SK-N-MC (cell line): ENCODE measurements around the gene RPUSD3.

Source experiments
- DNase-seq: peaks from one replicate; pipeline ENCODE4 v3.0.0-alpha.2; 2011; ENCODE audit warnings: low read depth, low spot score
- H3K27ac ChIP-seq: fragments of 200-600 bp; sonication (generic); 2 replicates; pipeline ENCODE4 v1.5.1; 2016; ENCODE audit warnings: mixed run types
- H3K36me3 ChIP-seq: fragments of 200-600 bp; sonication (generic); 2 replicates; pipeline ENCODE4 v1.6.1; 2017; ENCODE audit warnings: antibody characterized with exemption, low read length, mixed read lengths; ENCODE audit not compliant: insufficient read depth
- H3K4me3 ChIP-seq: fragments of 200-600 bp; sonication (generic); 2 replicates; pipeline ENCODE4 v1.5.1; 2016
- H3K9ac ChIP-seq: fragments of 200-600 bp; sonication (generic); 2 replicates; pipeline ENCODE4 v1.8.0; 2017; ENCODE audit warnings: mixed run types, mixed read lengths; ENCODE audit not compliant: insufficient read length
- H3K9me3 ChIP-seq: fragments of 200-600 bp; sonication (generic); 2 replicates; pipeline ENCODE4 v1.6.1; 2017; ENCODE audit warnings: low read depth, mild to moderate bottlenecking, antibody characterized with exemption, low read length, moderate library complexity, mixed read lengths
- EZH2 ChIP-seq: fragments of 200-600 bp; sonication (generic); IDR thresholded peaks from one replicate; pipeline ENCODE4 v1.6.1; 2017; ENCODE audit warnings: antibody characterized with exemption
- FOXP2 ChIP-seq: optimal IDR thresholded peaks from 2 replicates; pipeline ENCODE3; 2011; ENCODE audit warnings: mild to moderate bottlenecking, moderate library complexity; ENCODE audit not compliant: insufficient read depth; ENCODE audit errors: extremely low read length, control extremely low read depth
- POLR2AphosphoS5 ChIP-seq: IDR thresholded peaks from 2 replicates; pipeline ENCODE4 v1.6.1; 2012; ENCODE audit warnings: mild to moderate bottlenecking, low read depth, low read length, borderline replicate concordance

RPUSD3 gene, protein sequence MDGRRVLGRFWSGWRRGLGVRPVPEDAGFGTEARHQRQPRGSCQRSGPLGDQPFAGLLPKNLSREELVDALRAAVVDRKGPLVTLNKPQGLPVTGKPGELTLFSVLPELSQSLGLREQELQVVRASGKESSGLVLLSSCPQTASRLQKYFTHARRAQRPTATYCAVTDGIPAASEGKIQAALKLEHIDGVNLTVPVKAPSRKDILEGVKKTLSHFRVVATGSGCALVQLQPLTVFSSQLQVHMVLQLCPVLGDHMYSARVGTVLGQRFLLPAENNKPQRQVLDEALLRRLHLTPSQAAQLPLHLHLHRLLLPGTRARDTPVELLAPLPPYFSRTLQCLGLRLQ

DNA sequence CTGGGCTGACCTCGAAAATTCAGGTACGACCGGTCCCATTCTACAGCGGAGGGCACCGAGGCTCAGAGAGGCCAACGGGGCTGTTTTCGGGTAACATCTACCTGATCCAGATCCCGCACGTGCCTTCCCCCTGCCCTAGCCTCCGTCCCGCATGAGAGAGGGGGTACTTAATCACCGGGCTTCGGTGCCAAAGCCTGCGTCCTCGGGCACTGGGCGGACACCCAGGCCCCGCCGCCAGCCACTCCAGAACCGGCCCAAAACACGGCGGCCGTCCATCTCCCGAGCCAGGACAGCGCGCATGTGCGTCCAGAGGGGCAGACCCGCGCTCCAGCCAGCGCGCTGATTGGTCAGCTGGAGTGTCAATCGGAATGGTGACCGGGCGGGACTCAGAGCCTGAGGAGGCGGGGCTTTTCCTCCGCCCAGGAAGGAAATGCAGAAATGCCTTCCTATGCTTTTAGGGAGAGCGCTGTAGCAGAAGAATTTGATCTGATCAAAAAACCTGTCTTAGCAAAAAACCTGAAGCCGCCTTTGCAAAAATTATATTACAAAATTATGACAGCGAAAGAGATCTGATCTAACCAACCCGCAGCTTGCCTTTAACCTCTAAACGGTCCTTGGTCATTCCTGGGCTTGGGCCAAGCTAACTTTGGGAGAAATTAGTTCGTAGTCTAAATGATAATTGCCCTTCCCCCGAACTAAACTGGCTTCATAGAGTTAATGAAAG, at the start of gene RPUSD3:
Gene RPUSD3, minus strand, starts transcription at position 294 of the 724 bp plus-strand sequence. Its CDS starts 18 bp downstream, at position 276.
- peak within 1 kb of the TSS; percentile 42; the same call in 1 of the 2 replicates for H3K27ac ChIP-seq
- H3K4me3 ChIP-seq = peak within 1 kb of the TSS; percentile 86
- DNase-seq = peak; percentile 66
- peak; percentile 94 for TF ChIP-seq POLR2AphosphoS5
- no peak for TF ChIP-seq FOXP2
- no peaks in the 10 kb centered on the region for H3K9me3 ChIP-seq
- H3K9ac ChIP-seq = peak within 1 kb of the TSS; percentile 78
- no peaks in the 10 kb centered on the region; the same call in 1 of the 2 replicates for H3K36me3 ChIP-seq

DNA sequence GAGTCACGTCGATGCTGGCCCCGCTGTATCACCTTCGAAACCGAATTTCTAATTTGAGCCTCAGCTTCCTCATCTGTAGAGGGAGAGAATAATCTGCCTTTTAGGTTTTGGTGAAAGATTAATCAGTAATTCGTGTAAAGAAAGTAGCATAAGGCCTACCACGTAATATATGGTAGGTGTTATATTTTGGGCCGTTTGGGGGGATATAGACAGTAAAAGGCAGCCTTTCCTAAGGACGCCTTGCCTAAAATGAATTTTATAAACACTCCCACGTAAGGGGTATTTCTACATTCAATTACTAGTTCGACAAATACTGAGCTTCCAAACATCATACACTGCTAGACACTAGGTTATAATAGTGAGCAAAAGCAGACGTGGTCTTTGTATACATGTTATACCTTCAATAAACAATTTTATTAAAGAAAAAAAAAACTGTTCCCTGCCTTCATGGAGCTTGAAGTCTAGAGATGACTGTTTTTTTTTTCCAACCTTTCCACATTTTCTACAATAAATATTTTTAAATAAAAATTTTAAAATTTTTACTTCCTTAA, 47.3 kb upstream of the RPUSD3 start:
- Histone ChIP-seq H3K27ac (peak overlapping the region; percentile 36; the same call in 1 of the 2 replicates), H3K4me3 (peak overlapping the region; percentile 89), H3K36me3 (peaks cover 10% of the 10 kb centered on the region; the same call in 1 of the 2 replicates), H3K9me3 (no peaks in the 10 kb centered on the region), H3K9ac (peak overlapping the region; percentile 89)
- TF ChIP-seq POLR2AphosphoS5 (no peak), FOXP2 (no peak), EZH2 (no peak)
- no peak for DNase-seq

DNA sequence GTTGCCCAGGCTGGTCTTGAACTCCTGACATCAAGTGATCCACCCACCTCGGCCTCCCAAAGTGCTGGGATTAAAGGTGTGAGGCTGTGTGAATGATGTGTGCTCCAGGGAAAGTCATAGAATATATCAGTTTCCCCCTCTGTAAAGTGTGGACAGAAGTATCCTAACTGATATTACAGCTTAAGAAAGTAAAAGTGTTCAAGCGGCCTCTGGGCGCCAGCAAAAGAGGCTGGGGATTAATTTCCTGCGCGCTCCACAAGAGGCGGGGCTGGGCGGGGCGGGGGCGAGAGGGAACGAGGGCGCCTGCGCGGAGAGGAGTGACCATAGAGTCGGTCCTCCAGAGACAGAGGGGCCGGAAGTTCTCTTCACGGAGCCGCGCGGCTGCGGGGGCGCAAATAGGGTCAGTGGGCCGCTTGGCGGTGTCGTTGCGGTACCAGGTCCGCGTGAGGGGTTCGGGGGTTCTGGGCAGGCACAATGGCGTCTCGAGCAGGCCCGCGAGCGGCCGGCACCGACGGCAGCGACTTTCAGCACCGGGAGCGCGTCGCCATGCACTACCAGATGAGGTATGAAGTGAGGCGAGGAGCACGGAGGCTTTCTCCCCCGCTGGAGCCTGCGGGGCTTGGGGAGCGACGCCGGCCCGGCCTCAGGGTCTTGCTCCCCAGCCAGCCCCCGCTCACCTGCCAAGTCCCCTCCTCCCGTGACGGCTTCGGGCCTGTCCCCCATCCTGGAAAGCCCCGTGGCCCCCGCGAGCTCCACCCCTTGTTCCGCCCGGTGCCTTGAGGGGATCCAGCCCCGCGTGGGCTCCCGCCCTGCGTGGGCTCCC, 46.7 kb upstream of the RPUSD3 start, which contains the start of gene JAGN1:
Gene JAGN1, plus strand, starts transcription at position 362 of the 823 bp plus-strand sequence. Its CDS starts 113 bp downstream, at position 475.
- peak; percentile 26 for DNase-seq
- peak within 1 kb of the TSS; percentile 89 for H3K9ac ChIP-seq
- peak within 1 kb of the TSS; percentile 89 for H3K4me3 ChIP-seq
- H3K27ac ChIP-seq = peak within 1 kb of the TSS; percentile 36; the same call in 1 of the 2 replicates
- peak; percentile 93 for TF ChIP-seq POLR2AphosphoS5
- no peak for TF ChIP-seq EZH2
- TF ChIP-seq FOXP2 = no peak
- H3K36me3 ChIP-seq = peaks cover 10% of the 10 kb centered on the region; the same call in 1 of the 2 replicates
- H3K9me3 ChIP-seq = no peaks in the 10 kb centered on the region

DNA sequence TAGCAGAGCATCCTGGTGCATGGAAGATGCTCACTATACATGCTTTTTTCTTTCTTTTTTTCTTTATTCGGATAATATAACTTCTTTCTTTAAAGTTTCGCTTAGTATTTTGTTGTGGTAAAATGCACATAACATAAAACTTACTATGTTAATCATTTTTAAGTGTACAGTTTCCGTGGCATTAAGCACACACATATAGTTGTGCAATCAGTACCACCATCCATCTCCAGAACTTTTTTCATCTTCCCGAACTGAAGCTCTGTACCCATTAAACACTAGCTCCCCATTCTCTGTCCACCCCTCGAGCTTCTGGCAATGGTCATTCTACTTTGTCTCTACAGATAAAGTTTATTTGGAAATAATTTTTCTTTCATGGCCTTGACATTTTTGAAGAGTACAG, 45.6 kb upstream of the RPUSD3 start:
- H3K27ac ChIP-seq = no peak overlapping the region
- no peak overlapping the region for H3K9ac ChIP-seq

DNA sequence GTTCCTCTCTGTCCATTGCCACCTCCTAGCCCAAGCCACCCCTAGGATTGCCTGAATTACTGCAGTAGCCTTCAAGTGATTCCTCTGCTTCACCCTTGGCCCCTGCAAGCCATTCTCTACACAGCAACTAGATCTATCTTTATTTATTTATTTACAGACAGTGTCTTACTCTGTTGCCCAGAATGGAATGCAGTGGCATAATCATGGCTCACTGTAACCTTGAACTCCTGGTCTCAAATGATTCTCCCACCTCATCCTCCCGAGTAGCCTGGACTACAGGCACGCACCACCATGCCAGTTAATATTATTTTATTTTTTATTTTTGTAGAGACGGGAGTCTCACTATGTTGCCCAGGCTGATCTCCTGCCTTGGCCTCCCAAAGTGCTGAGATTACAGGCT, 44.7 kb upstream of the RPUSD3 start:
- H3K9ac ChIP-seq = no peak overlapping the region
- no peak overlapping the region for H3K27ac ChIP-seq
- DNase-seq = no peak

More for the DNA sequence above, 45.6 kb upstream of the RPUSD3 start:
- Histone ChIP-seq H3K36me3 (peaks cover 10% of the 10 kb centered on the region; the same call in 1 of the 2 replicates), H3K9me3 (no peaks in the 10 kb centered on the region), H3K4me3 (no peak overlapping the region)
- no peak for TF ChIP-seq EZH2
- no peak for TF ChIP-seq POLR2AphosphoS5
- no peak for DNase-seq

DNA sequence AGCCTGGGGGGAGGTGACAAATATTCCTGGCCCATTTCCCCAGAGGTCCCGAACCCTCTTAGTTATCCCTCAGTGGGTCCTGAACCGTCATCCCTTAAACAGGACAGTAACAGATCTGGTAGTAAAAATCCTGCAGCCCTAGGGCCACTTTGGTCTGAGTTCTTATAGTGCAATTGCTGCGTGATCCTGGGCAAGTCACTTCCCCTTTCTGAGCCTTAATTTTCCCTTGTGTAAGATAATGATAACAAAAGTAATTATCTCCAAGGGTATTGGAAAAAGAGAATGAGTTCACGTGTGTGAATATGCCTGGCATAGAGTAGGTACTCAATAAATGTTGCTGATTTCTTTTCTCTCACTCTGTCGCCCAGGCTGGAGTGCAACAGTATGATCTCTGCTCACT, 43.7 kb upstream of the RPUSD3 start:
- Histone ChIP-seq H3K9ac (no peak overlapping the region), H3K27ac (no peak overlapping the region), H3K9me3 (no peaks in the 10 kb centered on the region), H3K36me3 (peaks cover 2% of the 10 kb centered on the region; the same call in 1 of the 2 replicates), H3K4me3 (no peak overlapping the region)
- TF ChIP-seq POLR2AphosphoS5 = no peak
- no peak for DNase-seq

More for the DNA sequence above, 44.7 kb upstream of the RPUSD3 start:
- H3K36me3 ChIP-seq = peaks cover 10% of the 10 kb centered on the region; the same call in 1 of the 2 replicates
- H3K4me3 ChIP-seq = no peak overlapping the region
- H3K9me3 ChIP-seq = no peaks in the 10 kb centered on the region
- TF ChIP-seq POLR2AphosphoS5 = no peak
- no peak for TF ChIP-seq FOXP2
- TF ChIP-seq EZH2 = no peak

DNA sequence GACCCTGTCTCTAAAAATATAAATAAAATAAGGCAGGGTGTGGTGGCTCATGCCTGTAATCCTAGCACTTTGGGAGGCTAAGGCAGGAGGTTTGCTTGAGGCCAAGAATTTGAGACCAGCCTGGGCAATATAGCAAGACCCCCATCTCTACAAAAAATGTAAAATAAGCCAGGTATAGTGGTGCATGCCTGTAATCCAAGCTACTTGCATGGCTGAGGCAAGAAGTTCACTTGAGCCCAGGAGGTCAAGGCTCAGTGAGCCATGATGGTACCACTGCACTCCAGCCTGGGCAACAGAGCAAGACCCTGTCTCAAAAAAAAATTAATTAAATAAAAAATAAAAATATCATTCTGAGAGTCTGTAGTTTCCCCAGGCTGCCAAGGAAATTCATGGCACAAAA, 42.5 kb upstream of the RPUSD3 start:
- no peaks in the 10 kb centered on the region for H3K9me3 ChIP-seq
- no peak overlapping the region for H3K27ac ChIP-seq
- DNase-seq = no peak
- no peak overlapping the region for H3K9ac ChIP-seq
- TF ChIP-seq EZH2 (no peak), POLR2AphosphoS5 (no peak), FOXP2 (no peak)
- H3K4me3 ChIP-seq = no peak overlapping the region
- no peaks in the 10 kb centered on the region for H3K36me3 ChIP-seq
